GM19035 (cell line): Measurements from ENCODE around the gene DNER.
"Not testable (repeated sequence)": the region's sequence is repeated elsewhere in the genome, so short reads cannot be mapped to it uniquely, and the experiment has no call there.

Source experiments
- ATAC-seq: cut with Tn5 transposase; IDR thresholded peaks from one replicate; pipeline ENCODE4 v1.9.1; 2021; ENCODE audit not compliant: unreplicated experiment

DNER gene

DNA sequence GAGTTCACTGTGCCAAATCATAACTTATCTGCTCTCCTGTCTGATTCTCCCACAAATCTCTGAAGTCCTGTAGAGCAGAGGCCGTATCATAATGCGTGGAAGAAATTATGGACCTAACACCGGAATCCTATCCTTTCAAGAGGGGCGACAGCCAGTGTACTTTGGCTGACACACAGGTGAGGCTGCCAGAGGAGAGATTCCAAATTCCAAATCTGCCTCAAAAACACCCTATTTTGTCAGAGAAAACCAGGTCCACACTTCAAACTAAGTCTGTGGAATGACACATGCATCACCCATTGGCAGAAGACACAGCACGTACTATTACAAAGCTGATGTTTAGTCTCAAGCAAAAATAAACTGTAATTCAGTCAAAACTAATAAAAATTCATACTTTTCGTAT, 304.1 kb downstream of the DNER start:
- no peak for ATAC-seq

GRCh38 chr2:229409751-229410181, 304.6 kb downstream of the DNER start:
- no peak for ATAC-seq

DNA sequence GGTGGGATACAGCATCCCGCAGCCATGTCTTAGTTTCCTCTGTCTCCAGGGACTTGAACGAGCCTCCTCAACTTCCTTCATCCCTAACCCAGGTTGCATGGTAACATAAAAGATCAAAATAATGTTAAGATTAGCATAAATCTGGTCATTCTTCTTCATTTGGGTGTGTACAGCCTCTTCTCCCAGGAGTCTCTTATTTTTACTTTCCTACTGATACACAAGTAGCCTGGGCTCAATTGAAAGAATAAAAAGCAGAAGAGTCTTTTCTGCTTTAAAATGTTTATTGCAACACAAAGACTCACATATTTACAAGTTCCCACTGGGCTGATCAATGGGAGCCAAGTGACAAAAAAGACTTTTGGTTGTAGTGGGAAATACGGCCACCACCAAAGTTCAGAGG, 305.4 kb downstream of the DNER start:
- no peak for ATAC-seq

GRCh38 chr2:229408356-229408755, 306.0 kb downstream of the DNER start:
- ATAC-seq, result no peak

DNA sequence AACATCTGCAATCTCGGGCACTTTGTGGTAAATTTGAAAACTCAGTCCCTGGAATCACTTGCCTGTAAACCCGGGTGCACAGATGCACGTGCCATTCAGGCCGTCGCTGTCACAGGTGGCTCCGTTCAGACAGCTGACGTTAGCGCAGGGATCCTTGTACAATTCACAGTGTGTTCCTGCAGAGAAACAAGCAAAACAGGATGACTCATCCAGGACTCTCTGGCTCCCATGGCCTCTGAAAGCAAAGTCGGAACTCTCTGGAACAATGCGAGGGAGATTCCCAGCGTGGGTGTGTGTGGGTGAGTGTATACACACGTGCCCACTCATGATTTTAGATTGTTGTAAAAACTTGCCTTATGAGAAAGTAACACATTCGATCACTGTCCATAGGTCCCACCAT, 307.2 kb downstream of the DNER start:
- ATAC-seq, result no peak

- no peak for ATAC-seq
Observed at GRCh38 chr2:229405796-229406195, 308.6 kb downstream of the DNER start.

- no peak for ATAC-seq
Observed at GRCh38 chr2:229403296-229403695, 311.1 kb downstream of the DNER start.

GRCh38 chr2:229401171-229401865, 313.0 kb downstream of the DNER start:
- ATAC-seq, result no peak

- ATAC-seq, result no peak
Observed at GRCh38 chr2:229393926-229394325, 320.4 kb downstream of the DNER start.

GRCh38 chr2:229392196-229392595, 322.2 kb downstream of the DNER start:
- ATAC-seq, result no peak

GRCh38 chr2:229388731-229389130, 325.6 kb downstream of the DNER start:
- ATAC-seq, result no peak

GRCh38 chr2:229387866-229388265, 326.5 kb downstream of the DNER start:
- ATAC-seq, result no peak

DNA sequence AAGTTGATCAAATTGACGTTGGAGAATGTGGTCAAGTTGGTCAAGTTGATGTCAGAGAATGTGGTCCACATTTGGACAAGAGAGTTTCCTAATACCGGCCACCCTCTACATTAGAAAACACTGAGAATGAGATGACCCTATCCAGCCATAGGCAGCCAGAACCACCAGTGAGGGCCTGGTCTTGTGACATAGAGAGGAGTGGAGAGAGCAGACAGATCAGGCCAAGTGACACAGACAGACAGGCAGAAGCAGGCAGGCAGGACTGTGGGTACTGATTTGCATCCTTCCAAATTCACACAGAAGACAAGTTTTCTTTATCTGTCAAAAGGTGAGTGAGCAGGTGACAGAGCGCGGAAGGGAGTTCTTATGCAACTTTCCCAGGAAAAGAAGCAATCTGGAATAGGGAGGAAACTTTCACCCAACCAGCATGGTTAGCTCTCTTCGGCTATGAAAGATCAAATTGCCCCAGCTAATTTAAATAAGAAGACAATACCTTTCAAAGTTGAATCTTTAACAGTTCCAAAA, 334.2 kb downstream of the DNER start:
- ATAC-seq, result no peak

GRCh38 chr2:229378386-229378785, 336.0 kb downstream of the DNER start:
- ATAC-seq, result no peak

- ATAC-seq, result no peak
Observed at GRCh38 chr2:229376866-229377265, 337.5 kb downstream of the DNER start.

GRCh38 chr2:229375251-229375650, 339.1 kb downstream of the DNER start:
- no peak for ATAC-seq

DNA sequence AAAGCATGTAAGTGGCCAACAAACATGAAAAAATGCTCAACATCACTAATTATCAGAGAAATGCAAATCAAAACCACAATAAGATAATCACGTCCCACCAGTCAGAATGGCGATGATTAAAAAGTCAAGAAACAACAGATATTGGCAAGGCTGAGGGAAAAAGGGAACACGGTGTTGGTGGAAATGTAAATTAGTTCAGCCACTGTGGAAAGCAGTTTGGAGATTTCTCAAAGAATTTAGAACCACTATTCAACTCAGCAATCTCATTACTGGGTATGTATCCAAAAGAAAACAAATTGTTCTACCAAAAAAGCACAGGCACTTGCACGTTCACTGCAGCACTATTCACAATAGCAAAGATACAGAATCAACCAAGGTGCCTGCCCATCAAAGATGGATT, 341.0 kb downstream of the DNER start:
- ATAC-seq, result not testable (repeated sequence)

GRCh38 chr2:229372207-229372606, 342.1 kb downstream of the DNER start:
- no peak for ATAC-seq

DNA sequence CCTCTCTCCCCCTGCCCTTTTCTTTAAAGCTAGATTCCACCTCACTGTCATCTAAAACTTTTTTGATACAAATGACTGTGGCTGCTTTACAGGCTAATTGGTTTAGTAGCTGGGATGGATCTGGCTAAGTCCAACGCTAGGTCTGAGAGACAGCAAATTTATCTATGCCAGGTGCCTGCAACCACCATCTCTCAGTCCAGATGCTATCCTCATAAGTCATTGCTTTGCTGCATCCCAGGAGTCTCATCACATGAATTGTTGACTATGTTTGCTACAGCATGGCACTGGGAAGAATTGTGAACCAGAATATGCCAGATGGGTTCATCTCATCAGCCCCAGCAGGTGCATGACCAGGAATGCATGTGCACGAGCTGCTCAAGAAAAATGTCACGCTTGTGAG, 343.3 kb downstream of the DNER start:
- no peak for ATAC-seq

DNA sequence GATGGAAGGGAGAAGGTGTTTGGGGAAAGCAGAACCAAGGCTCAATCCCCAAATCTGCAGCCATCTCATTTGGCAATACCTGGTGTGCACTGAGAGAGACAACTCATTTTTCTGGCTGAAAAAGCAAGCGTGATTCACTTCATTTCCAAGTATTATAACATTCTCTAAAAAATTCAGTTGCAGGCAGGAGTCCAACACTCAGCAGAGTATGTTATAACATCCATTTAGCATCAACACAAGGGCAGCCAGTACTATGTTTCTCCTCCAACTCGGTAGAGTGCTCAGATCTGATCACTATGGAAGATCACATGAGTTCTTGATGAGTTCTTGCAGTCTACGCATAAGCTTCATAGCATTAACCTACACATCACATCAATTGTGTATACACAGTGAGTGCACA, 343.8 kb downstream of the DNER start:
- ATAC-seq, result no peak

- ATAC-seq, result no peak
Observed at GRCh38 chr2:229363185-229363814, 351.1 kb downstream of the DNER start.

DNA sequence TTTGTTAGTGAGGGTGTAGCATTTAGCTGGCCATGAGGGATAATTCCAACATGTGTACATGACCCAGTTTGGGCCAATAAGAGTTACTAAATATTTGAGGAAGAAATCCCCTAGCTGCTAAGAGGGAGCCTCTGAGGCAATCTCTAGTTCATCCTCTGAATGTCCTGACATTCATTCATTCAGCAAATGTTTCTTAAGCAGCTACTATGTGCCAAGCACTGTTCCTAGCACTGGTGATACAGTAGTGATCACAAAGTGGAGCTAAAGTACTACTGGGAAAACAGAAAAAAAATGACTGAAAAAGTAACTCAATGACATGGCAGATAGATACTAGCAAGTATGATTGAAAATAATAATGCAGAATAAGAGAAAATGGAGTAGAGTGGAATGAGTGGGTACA, 363.5 kb downstream of the DNER start:
- ATAC-seq, result no peak
